Measurements from ENCODE around the gene ZNF419.

ZNF419 gene

DNA sequence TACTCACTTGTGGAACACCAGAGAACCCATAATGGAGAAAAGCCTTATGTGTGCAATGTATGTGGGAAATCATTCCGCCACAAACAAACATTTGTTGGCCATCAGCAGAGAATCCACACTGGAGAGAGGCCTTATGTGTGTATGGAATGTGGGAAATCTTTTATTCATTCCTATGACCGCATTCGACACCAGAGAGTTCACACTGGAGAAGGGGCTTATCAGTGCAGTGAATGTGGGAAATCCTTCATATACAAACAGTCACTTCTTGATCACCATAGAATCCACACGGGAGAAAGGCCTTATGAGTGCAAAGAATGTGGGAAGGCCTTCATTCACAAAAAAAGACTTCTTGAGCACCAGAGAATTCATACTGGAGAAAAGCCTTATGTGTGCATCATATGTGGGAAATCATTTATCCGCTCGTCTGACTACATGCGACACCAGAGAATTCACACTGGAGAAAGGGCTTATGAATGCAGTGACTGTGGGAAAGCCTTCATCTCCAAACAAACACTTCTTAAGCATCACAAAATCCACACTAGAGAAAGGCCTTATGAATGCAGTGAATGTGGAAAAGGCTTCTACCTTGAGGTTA lies 50.5 kb downstream of the ZNF419 start:
- no peak for DNase-seq (ENCODE audit: low spot score)
